Mesenchymal stem cell (in vitro differentiated cells and primary cell): Measurements from ENCODE around the gene IGF2BP2.
A peak's percentile ranks its signal among the peaks of the same experiment; 100 is the strongest.

Experiments used
- DNase-seq: peaks from one replicate; pipeline ENCODE4 v3.0.0-alpha.2; 2013
- H2AFZ ChIP-seq: one replicate; pipeline ENCODE4 v1.6.1; 2013; ENCODE audit warnings: low read depth, mild to moderate bottlenecking, control low read depth, inconsistent platforms, low read length, moderate library complexity
- H2AK5ac ChIP-seq: 2 replicates; pipeline ENCODE4 v1.6.1; 2013; ENCODE audit warnings: low read length, moderate library complexity, mild to moderate bottlenecking, inconsistent platforms; ENCODE audit not compliant: severe bottlenecking
- H2BK120ac ChIP-seq: one replicate; pipeline ENCODE4 v1.6.1; 2013; ENCODE audit warnings: low read depth, mild to moderate bottlenecking, inconsistent platforms, low read length, moderate library complexity
- H2BK12ac ChIP-seq, 2 experiments: one replicate each; pipeline ENCODE4 v1.6.1; 2013; ENCODE audit warnings: inconsistent platforms in 2 of 2, low read length in 2 of 2, mild to moderate bottlenecking in 2 of 2, moderate library complexity in 2 of 2, control low read depth in 1 of 2
- H2BK15ac ChIP-seq: one replicate; pipeline ENCODE4 v1.6.1; 2013; ENCODE audit warnings: mild to moderate bottlenecking, low read depth, inconsistent platforms; ENCODE audit not compliant: poor library complexity, severe bottlenecking
- H2BK5ac ChIP-seq: 2 replicates; pipeline ENCODE4 v1.6.1; 2013; ENCODE audit warnings: low read depth, mild to moderate bottlenecking, low read length, control low read depth, inconsistent platforms; ENCODE audit not compliant: poor library complexity, severe bottlenecking
- H3K14ac ChIP-seq, 2 experiments: one replicate each; pipeline ENCODE4 v1.6.1; 2013; ENCODE audit warnings: inconsistent platforms in 2 of 2, low read length in 2 of 2, control low read depth in 1 of 2, mild to moderate bottlenecking in 1 of 2, moderate library complexity in 1 of 2
- H3K18ac ChIP-seq, 2 experiments: one replicate each; pipeline ENCODE4 v1.6.1; 2013; ENCODE audit warnings: inconsistent platforms in 2 of 2, low read length in 2 of 2, control low read depth in 1 of 2, low read depth in 1 of 2, mild to moderate bottlenecking in 1 of 2
- H3K23ac ChIP-seq, 2 experiments: one replicate each; pipeline ENCODE4 v1.6.1; 2013; ENCODE audit warnings: inconsistent platforms in 2 of 2, low read length in 2 of 2, mild to moderate bottlenecking in 2 of 2, moderate library complexity in 2 of 2, control low read depth in 1 of 2
- H3K27ac ChIP-seq: 2 replicates; pipeline ENCODE4 v1.5.1; 2013; ENCODE audit warnings: mild to moderate bottlenecking, moderate library complexity, low read length, control low read depth, inconsistent platforms; ENCODE audit not compliant: poor library complexity, severe bottlenecking
- H3K27me3 ChIP-seq, 2 experiments: 2 replicates each; pipeline versions ENCODE4 v1.6.1 to v1.7.0; 2013; ENCODE audit warnings: low read length in 2 of 2, mild to moderate bottlenecking in 2 of 2, moderate library complexity in 2 of 2, control low read depth in 1 of 2, inconsistent platforms in 1 of 2; ENCODE audit not compliant: control insufficient read depth in 1 of 2, insufficient read depth in 1 of 2
- H3K36me3 ChIP-seq, 2 experiments: 2 replicates each; pipeline versions ENCODE4 v1.6.1 to v1.7.0; 2013; ENCODE audit warnings: low read length in 2 of 2, control low read depth in 1 of 2, inconsistent platforms in 1 of 2, low read depth in 1 of 2, mild to moderate bottlenecking in 1 of 2; ENCODE audit not compliant: insufficient read depth in 2 of 2, control insufficient read depth in 1 of 2
- H3K4ac ChIP-seq, 2 experiments: one replicate each; pipeline ENCODE4 v1.6.1; 2013; ENCODE audit warnings: inconsistent platforms in 2 of 2, low read length in 2 of 2, mild to moderate bottlenecking in 2 of 2, moderate library complexity in 2 of 2, control low read depth in 1 of 2, low read depth in 1 of 2
- H3K4me1 ChIP-seq: 2 replicates; pipeline ENCODE4 v1.6.1; 2013; ENCODE audit warnings: low read depth, low read length, control low read depth; ENCODE audit not compliant: control insufficient read depth, insufficient read depth
- H3K4me2 ChIP-seq: 2 replicates; pipeline ENCODE4 v1.6.1; 2013; ENCODE audit warnings: low read length, mild to moderate bottlenecking, inconsistent platforms; ENCODE audit not compliant: poor library complexity, severe bottlenecking
- H3K4me3 ChIP-seq, 2 experiments: 2 replicates each; pipeline versions ENCODE4 v1.5.1 to v1.7.0; 2013; ENCODE audit warnings: low read length in 2 of 2, mild to moderate bottlenecking in 2 of 2, control low read depth in 1 of 2, low read depth in 1 of 2; ENCODE audit not compliant: insufficient read depth in 1 of 2
- H3K79me1 ChIP-seq: replicated peaks from 2 replicates; pipeline ENCODE4 v1.6.1; 2013; ENCODE audit warnings: mild to moderate bottlenecking, control low read depth, low read length, inconsistent platforms; ENCODE audit not compliant: poor library complexity, severe bottlenecking
- H3K9ac ChIP-seq: 2 replicates; pipeline ENCODE4 v1.7.0; 2013; ENCODE audit warnings: mild to moderate bottlenecking, low read length, moderate library complexity
- H3K9me3 ChIP-seq: 2 replicates; pipeline ENCODE4 v1.7.0; 2013; ENCODE audit warnings: mild to moderate bottlenecking, low read length; ENCODE audit not compliant: control insufficient read depth
- H4K8ac ChIP-seq: one replicate; pipeline ENCODE4 v1.6.1; 2013; ENCODE audit warnings: inconsistent platforms, mild to moderate bottlenecking, low read length, moderate library complexity
- H4K91ac ChIP-seq: one replicate; pipeline ENCODE4 v1.6.1; 2013; ENCODE audit warnings: mild to moderate bottlenecking, low read length, inconsistent platforms
- WGBS: methylation state at CpG from one replicate; pipeline ENCODE4 v1.1.7; 2013; ENCODE audit warnings: mixed read lengths; 5-methylcytosine and 5-hydroxymethylcytosine counted together

IGF2BP2 gene

DNA sequence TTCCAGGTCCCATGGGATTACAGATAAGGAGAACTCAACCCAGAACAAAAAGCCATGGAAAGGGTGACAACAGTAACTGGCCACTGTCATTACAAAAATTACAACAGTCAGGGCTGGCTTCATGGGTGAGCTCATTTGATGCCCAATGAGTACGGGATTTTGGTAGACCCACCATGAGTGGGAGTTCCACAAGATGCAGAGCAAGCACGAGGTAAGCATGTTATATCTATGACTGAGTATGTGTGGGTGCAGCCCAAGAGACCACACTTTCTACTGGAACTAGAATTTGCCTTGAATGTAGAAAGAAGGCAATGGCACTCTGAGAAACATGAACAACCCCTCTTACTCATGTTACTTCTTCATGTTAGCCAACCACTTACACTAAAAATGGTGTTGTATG is 83.3 kb downstream of the IGF2BP2 start:
- Histone ChIP-seq H2BK15ac (no peak overlapping the region), H3K36me3 (no peaks in the 10 kb centered on the region), H3K79me1 (peaks cover 3% of the 10 kb centered on the region), H2AFZ (no peak overlapping the region), H2BK12ac (no peak overlapping the region), H2BK120ac (no peak overlapping the region), H3K4ac (no peak overlapping the region), H3K4me2 (no peak overlapping the region), H3K27me3 (no peaks in the 10 kb centered on the region), H4K91ac (no peak overlapping the region), H3K9me3 (no peaks in the 10 kb centered on the region), H2BK5ac (no peak overlapping the region), H3K27ac (no peak overlapping the region), H3K23ac (peak overlapping the region in 1 of 2 experiments; percentile 83), H4K8ac (no peak overlapping the region), H2AK5ac (no peak overlapping the region), H3K4me3 (no peak overlapping the region), H3K4me1 (peaks cover 16% of the 10 kb centered on the region), H3K18ac (peak overlapping the region in 1 of 2 experiments; percentile 52), H3K14ac (no peak overlapping the region), H3K9ac (no peak overlapping the region)
- 90% methylated on average over 2 of the region's 2 CpGs for WGBS
- no peak for DNase-seq

DNA sequence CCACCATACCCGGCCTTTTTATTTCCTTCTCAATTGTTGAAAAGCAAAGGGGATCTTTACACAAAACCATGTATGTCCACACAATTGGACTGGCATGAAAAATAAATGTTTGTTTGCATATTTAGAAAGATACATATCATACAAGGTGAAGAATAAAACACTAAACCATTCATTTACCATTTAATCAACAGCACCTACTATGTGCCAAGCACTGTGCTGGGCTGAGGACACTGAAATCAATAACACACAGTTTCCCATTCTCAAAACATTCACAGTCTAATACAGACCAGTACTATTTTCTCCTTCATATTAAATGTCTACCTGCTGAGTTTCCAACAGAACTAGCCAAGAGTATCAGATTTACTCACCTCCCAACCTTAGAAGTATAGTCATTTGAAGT is 84.7 kb downstream of the IGF2BP2 start:
- H3K14ac ChIP-seq = no peak overlapping the region
- no peaks in the 10 kb centered on the region for H3K27me3 ChIP-seq
- no peak overlapping the region for H3K9ac ChIP-seq
- no peak overlapping the region for H4K91ac ChIP-seq
- H3K4me3 ChIP-seq = no peak overlapping the region
- no peak overlapping the region for H3K18ac ChIP-seq
- no peak overlapping the region for H3K4ac ChIP-seq
- H3K27ac ChIP-seq = no peak overlapping the region
- no peak overlapping the region for H2AK5ac ChIP-seq
- WGBS = 100% methylated on average over 1 of the region's 1 CpG
- H3K4me2 ChIP-seq = no peak overlapping the region
- H3K79me1 ChIP-seq = peaks cover 4% of the 10 kb centered on the region
- peaks cover 15% of the 10 kb centered on the region for H3K4me1 ChIP-seq
- H4K8ac ChIP-seq = no peak overlapping the region
- no peak overlapping the region for H2BK12ac ChIP-seq
- no peak for DNase-seq
- no peak overlapping the region for H2BK15ac ChIP-seq
- H2AFZ ChIP-seq = no peak overlapping the region
- H2BK5ac ChIP-seq = no peak overlapping the region
- no peak overlapping the region for H2BK120ac ChIP-seq
- no peaks in the 10 kb centered on the region for H3K9me3 ChIP-seq
- no peak overlapping the region for H3K23ac ChIP-seq
- H3K36me3 ChIP-seq = no peaks in the 10 kb centered on the region

DNA sequence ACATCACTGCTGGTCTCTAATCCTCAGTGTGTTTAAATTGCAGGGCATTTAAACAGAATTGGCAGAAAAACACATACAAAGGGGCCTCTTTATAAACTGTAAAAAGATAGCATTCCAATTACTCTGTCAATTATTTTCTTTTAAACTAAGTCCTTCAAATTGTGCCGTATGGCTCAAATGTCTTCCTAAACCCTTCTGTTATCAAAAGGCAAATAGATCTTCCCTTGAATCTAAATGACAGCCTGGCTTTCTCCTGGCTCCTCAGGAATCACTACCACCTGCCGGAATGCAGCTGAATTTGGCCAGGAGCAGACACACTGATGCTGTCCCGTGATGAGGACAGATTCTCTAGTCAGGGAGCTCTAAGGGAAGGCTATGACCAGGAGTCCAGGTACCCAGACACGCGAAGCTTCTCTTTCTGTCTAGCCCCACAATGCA is 85.6 kb downstream of the IGF2BP2 start:
- Histone ChIP-seq H4K8ac (no peak overlapping the region), H3K14ac (no peak overlapping the region), H3K18ac (no peak overlapping the region), H3K79me1 (peaks cover 4% of the 10 kb centered on the region), H3K36me3 (no peaks in the 10 kb centered on the region), H3K9me3 (no peaks in the 10 kb centered on the region), H2AFZ (no peak overlapping the region), H2AK5ac (no peak overlapping the region), H3K4me2 (no peak overlapping the region), H4K91ac (no peak overlapping the region), H3K4me1 (peaks cover 10% of the 10 kb centered on the region), H2BK5ac (no peak overlapping the region), H3K27ac (no peak overlapping the region), H3K9ac (peak overlapping the region; percentile 46), H2BK12ac (no peak overlapping the region), H2BK15ac (no peak overlapping the region), H3K4me3 (no peak overlapping the region), H3K4ac (no peak overlapping the region), H3K23ac (no peak overlapping the region), H3K27me3 (no peaks in the 10 kb centered on the region), H2BK120ac (no peak overlapping the region)
- 87% methylated on average over 5 of the region's 5 CpGs for WGBS
- no peak for DNase-seq

DNA sequence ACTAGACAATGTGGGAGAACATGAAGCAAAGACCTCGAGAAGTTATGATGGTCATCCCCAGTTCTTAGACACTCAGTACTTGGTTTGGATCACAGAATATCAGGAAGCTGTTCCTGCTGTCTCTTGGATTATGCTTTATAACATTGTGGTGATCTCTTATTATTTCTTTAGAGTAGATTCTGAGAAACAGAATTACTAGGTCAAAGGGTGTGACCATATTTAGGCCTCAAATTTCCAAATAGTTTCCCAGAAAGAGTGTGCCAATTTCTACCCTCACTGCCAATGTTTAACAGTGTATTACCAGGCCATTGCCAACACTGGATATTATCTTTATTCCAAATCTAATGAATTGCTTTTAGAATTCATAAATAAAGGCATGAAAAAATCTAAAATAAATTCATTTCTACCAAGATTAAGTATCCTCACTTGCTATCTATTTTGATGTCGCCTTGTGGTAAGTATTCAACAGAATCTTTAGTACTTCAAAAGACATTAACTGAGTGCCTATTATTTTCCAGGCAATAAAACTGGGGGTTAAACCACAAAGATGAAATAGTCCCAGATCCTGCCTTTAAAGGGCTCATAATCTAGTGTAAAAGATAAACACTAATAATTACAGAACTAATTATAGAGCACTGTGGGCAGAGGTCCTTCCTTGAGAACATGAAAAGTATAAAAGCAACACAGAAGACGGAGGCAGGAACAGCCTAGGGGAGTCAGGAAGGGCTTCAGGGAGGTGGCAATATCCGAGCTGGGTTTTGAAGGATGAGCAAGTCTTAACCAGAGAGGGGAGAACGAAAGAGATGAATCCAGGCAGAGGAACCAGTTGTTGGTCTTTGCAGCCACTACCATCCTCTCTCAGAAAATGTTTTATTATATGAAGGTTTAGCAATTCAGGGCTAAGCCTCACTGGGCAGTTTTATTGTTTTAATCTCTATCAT is 86.8 kb downstream of the IGF2BP2 start:
- 75% methylated on average over 4 of the region's 5 CpGs for WGBS

More for the DNA sequence above, 86.8 kb downstream of the IGF2BP2 start:
- Histone ChIP-seq H3K4me2 (no peak overlapping the region), H2BK15ac (no peak overlapping the region), H3K9ac (peak overlapping the region; percentile 46), H3K4me1 (peaks cover 10% of the 10 kb centered on the region), H2BK5ac (no peak overlapping the region), H3K9me3 (no peaks in the 10 kb centered on the region), H2BK12ac (no peak overlapping the region), H3K4me3 (no peak overlapping the region), H2BK120ac (peak overlapping the region; percentile 49), H3K27ac (no peak overlapping the region), H4K91ac (no peak overlapping the region), H2AK5ac (no peak overlapping the region), H3K14ac (no peak overlapping the region), H3K27me3 (no peaks in the 10 kb centered on the region), H3K36me3 (no peaks in the 10 kb centered on the region), H3K23ac (no peak overlapping the region), H2AFZ (no peak overlapping the region), H4K8ac (no peak overlapping the region), H3K79me1 (peaks cover 4% of the 10 kb centered on the region), H3K18ac (peak overlapping the region in 1 of 2 experiments; percentile 34), H3K4ac (no peak overlapping the region)
- no peak for DNase-seq
